Colon (tissue), 2 donors: ENCODE results near the gene TRMT5.

Experiments used
- FAIRE-seq: peaks from 2 replicates; lab custom pipeline; 2012; peaks lifted over from hg19 to GRCh38; lab: Jason Lieb, UNC
- donor health status: control.
- donor health status: control.

Gene TRMT5, protein sequence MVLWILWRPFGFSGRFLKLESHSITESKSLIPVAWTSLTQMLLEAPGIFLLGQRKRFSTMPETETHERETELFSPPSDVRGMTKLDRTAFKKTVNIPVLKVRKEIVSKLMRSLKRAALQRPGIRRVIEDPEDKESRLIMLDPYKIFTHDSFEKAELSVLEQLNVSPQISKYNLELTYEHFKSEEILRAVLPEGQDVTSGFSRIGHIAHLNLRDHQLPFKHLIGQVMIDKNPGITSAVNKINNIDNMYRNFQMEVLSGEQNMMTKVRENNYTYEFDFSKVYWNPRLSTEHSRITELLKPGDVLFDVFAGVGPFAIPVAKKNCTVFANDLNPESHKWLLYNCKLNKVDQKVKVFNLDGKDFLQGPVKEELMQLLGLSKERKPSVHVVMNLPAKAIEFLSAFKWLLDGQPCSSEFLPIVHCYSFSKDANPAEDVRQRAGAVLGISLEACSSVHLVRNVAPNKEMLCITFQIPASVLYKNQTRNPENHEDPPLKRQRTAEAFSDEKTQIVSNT

GRCh38 chr14:60980811-60981632 is at the start of gene TRMT5, which contains the start of gene SLC38A6:
TSS of gene TRMT5 (minus strand) at chr14:60981079. CDS start at chr14:60980973, 106 bp downstream.
TSS of gene SLC38A6 (plus strand) at chr14:60981245. CDS start at chr14:60981278, 33 bp downstream.
- FAIRE-seq = no peak

GRCh38 chr14:61026526-61026925 is 45.6 kb upstream of the TRMT5 start:
- no peak for FAIRE-seq

DNA sequence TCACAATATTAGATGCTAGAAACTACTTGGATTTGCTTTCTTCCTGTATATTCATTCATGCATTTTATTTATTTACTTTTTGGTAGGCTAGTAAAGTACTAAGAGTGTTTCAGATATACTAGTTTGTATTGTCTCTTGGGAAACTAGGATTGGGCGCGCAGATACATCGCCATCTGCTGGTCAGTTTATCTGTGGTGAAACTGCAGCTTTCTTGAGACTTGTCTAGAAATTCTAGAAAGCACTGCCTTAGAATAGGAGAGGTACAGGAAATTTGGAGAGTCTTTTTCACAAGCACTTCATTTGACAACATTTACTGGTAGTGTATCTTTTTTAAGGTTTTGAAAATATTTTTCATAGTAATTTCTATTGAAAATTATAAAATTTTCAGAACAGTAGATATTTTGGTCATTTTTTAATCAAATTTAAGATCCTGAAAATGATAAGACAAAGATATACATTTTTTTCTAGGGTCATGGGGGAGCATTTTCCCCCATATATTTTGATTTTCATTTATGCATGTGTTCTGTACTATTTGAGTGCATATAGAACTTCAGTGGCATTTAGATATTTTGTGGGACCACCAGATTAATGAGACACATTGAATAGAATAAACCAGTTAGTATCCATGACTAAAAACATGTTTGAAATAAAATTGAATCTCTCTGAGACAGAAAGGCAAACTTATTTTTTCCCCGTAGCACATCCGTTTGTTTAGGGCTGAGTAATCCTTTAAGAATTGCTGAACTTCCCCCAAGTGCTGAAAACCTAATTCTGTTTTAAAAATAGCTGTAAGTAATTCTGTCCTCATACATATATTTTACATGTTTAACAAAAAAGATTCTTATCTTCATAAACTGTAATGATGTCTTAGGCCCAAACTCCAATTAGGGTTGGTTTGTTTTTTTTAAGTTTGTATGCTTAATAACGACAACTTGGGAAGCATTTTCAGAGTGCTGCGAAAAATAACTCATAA is 44.7 kb upstream of the TRMT5 start:
- FAIRE-seq = peak; percentile 88

GRCh38 chr14:61019537-61019936 is 38.7 kb upstream of the TRMT5 start:
- no peak for FAIRE-seq

DNA sequence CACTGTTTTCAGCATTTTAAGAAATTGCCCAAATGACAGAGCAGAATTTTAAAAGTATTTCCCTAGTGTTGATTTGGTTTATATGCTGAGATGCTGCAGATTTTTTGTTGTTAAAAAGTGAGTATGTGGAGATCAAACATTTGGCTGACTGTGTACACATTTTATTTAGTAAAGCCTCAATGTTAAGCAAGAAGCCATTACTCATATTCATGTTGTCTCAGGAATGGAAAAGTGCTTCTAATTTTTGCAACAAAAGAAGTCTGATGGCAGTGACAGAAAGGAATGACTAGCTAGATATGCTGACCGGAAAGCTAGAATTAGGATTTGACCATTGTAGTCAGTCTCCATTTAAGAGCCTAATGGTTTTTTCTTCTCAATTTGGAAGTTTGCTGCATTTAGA is 22.7 kb upstream of the TRMT5 start:
- FAIRE-seq = no peak

DNA sequence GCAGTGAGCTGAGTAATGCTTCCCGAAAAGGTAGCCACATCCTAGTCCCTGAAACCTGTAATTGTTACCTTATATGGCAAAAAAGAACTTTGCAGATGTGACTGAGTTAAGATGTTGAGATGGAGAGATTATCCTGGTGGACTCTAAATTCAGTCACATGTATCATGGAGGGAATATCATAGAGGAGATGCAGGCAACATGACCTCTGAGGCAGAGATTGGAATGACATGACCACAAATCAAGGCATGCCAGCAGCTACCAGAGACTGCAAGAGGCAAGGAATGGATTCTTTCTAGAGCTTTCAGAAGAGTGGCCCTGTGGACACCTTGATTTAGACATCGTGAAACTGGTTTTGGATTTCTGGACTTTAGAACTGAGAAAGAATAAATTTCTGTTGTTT is 18.7 kb upstream of the TRMT5 start:
- no peak for FAIRE-seq

DNA sequence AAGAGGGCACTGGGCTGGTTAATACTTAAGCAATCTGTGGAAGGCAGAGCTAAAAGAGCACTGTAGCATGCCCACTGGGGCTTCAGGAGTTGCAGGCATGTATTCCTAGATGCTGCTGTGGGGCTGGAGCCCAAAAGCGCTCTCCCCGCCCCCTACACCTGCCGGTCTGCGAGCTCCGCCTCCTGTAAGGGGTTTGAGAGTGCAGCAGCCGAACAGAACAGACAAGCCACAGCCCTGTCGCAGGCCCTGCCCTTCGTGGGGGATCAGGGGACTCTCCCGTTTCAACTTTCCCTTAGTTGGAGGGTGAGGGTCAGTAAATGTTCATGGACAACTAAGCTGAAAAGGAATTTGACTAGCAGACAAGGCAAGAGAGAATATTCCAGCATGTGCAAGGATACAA is 17.7 kb upstream of the TRMT5 start:
- no peak for FAIRE-seq

- no peak for FAIRE-seq
These were observed 8.7 kb upstream of the TRMT5 start for GRCh38 chr14:60989599-60989998.

- FAIRE-seq = no peak
These were observed 5.6 kb upstream of the TRMT5 start for GRCh38 chr14:60986500-60986899.

- no peak for FAIRE-seq
These were observed 3.3 kb upstream of the TRMT5 start for GRCh38 chr14:60984196-60984595.

- FAIRE-seq = no peak
These were observed 965 bp upstream of the TRMT5 start for GRCh38 chr14:60981633-60982455.

- no peak for FAIRE-seq
These were observed 3.0 kb downstream of the TRMT5 start for GRCh38 chr14:60977847-60978246.

DNA sequence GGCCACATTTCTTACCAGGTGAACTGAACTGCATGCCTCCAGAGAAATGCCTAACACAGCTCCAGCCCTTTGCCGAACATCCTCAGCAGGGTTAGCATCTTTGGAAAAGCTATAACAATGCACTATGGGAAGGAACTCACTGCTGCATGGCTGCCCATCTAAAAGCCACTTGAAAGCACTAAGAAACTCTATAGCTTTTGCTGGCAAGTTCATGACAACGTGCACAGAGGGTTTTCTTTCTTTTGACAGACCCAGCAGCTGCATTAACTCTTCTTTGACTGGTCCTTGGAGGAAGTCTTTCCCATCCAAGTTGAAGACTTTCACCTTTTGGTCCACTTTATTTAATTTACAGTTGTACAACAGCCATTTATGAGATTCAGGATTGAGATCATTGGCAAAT is 5.3 kb downstream of the TRMT5 start:
- FAIRE-seq = no peak

DNA sequence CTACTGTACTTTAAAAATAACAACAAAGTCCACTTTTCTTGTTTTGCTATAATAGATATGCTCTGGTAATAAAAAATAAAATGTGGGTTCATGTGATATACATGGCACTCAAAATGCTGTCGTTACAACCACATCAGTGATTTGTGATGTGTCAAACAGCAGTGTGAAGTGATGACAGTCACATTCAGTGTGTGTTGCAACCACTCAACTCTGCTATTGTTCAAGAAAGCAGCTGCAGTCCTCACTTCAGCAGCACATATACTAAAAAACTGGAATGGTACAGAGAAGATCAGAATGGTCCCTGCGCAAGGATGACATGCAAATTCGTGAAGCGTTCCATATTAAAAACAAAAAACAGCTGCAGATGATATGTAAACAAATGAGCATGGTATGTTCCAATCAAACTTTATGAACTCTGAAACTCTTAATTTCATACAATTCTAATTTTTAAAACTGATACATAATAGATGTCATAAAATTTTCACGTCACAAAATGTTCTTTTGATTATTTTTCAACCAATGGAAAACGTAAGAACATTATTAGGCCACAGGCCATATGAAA is 6.7 kb downstream of the TRMT5 start:
- FAIRE-seq = no peak

DNA sequence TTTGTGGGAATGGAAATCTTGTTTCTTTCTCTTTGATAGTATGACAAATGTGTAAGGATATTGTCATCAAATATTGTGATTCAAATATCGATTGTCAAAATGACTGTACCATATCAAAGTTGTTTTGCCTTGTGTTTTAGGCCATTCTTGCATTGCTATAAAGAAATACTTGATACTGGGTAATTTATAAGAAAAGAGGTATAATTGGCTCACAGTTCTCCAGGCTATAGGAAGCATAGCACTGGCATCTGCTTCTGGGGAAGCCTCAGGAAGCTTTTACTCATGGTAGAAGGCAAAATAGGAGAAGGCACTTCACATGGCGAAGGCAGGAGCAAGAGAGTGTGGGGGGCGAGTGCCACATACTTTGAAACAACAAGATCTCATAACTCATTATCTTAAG is 7.8 kb downstream of the TRMT5 start:
- no peak for FAIRE-seq

GRCh38 chr14:60972295-60972694 is 8.6 kb downstream of the TRMT5 start:
- no peak for FAIRE-seq

- FAIRE-seq = no peak
These were observed 9.6 kb downstream of the TRMT5 start for GRCh38 chr14:60971271-60971670.

DNA sequence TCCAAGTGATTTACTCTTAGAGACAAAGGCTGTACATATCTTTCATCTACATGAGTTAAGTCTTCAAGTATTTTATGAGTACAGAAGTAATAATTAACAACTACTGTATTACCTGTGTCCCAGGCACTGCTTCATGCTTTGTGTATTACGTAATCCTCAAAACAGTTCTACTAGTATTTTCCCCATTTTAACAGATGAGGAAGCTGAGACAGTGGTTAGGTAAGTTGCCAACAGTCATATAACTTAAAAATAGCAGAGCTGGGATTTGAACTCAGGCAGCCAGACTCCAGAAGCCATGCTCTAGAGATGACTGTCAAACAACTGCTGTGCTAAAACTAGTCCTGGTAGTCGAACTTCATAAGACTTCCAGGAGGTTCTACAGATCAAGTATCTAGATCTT is 10.7 kb downstream of the TRMT5 start:
- FAIRE-seq = no peak

- FAIRE-seq = no peak
These were observed 12.2 kb downstream of the TRMT5 start for GRCh38 chr14:60968671-60969070.

GRCh38 chr14:60968099-60968498 is 12.8 kb downstream of the TRMT5 start:
- no peak for FAIRE-seq

- FAIRE-seq = no peak
These were observed 15.5 kb downstream of the TRMT5 start for GRCh38 chr14:60965402-60965801.
